HG02763 (cell line): ENCODE measurements around the gene TRIAP1.
"Not testable (repeated sequence)": the region's sequence is repeated elsewhere in the genome, so short reads cannot be mapped to it uniquely, and the experiment has no call there.

Source experiments
- ATAC-seq: cut with Tn5 transposase; IDR thresholded peaks from one replicate; pipeline ENCODE4 v1.9.1; 2021; ENCODE audit warnings: mild to moderate bottlenecking, moderate library complexity; ENCODE audit not compliant: unreplicated experiment

The TRIAP1 gene

GRCh38 chr12:120445911-120446843, at the start of gene TRIAP1, which contains the start of gene GATC:
Gene TRIAP1 (minus strand): TSS chr12:120446384. CDS start chr12:120446372, 12 bp downstream.
Gene GATC (plus strand): TSS chr12:120446444. CDS start chr12:120446481, 37 bp downstream.
- peak; percentile 91 for ATAC-seq

- ATAC-seq: peak; percentile 4
Measured at GRCh38 chr12:120495186-120495730, 49.1 kb upstream of the TRIAP1 start.

DNA sequence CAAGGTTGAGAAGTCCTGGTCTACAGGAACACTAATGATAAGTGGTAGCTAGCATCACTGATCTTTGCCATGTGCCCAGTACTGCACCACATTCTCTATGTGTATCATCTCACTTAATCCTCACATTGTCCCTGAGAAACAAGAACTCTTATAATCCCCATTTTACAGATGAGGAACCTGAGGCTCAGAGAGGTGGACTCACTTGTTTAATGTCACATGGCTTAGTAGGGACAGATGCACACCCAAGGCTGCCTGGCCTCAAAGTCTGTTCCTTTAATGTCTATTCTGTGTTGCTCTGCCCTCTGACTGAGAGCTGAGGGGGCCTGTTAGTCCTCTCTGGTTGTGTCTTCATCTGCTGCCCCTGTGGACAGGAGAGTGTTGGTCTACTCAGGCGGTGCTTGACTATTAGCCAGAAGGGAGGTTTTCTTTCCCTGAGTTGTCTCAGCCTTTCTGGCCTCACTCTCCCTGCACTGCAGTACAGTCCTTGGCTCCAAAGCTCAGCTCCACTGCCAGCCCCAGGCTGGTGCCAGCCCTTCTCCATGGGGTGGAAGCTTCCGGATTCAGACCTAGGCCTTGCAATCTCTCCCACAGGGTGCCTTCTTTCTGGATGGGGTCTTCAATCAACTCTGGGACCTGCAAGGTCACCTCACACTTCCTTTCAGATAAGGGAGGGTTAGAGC, 44.8 kb upstream of the TRIAP1 start:
- no peak for ATAC-seq

DNA sequence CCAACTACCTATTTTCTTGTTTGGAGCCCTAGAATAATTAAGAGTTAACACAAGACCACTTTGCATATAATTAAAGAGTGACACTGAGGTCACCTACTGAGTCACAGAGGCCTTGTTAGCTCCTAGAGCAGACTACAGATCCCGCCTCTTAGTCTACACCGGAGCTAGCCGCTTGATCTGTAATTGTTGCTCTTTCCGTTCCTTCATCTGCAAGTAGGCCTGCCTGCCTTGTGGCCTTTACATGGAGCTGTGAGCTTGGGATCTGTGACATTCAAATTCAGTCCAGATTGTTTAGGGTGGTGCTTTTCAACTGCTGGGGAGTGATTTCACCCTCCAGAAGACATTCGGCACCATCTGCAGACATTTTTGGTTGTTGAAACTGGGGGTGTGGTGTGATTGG, 44.1 kb upstream of the TRIAP1 start:
- ATAC-seq: no peak

- ATAC-seq: no peak
Measured at GRCh38 chr12:120489018-120489417, 42.8 kb upstream of the TRIAP1 start.

DNA sequence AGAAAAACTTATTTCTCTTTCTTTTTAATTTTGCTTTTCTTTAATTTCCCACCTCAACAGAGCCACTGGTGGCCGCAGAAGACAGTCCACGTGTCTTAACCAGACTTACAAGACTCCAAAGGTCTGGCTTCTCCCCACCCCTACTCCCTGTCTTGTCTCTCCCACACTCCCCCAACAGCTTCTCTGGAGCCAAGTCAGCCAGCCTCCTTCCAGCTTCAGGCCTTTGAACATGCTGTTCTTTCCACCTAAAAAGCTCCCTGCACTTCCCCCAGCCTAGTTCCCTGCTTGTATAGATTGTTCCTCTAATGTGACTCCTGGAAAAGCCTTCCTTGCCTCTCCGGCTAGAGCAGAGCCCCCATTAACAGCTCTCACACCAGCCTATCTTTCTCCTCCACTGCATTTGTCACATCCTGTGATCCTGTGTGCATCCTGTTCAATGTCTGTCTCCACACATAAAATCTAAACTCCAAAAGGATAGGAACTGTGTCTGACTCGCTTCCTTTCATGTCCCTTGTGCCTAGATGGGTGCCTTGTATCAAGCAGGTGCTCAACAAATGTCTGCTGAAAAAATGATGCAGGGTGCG, 42.0 kb upstream of the TRIAP1 start:
- no peak for ATAC-seq

GRCh38 chr12:120487552-120487951, 41.4 kb upstream of the TRIAP1 start:
- not testable (repeated sequence) for ATAC-seq

- no peak for ATAC-seq
Measured at GRCh38 chr12:120485961-120486881, 40.0 kb upstream of the TRIAP1 start.

GRCh38 chr12:120483621-120484020, 37.4 kb upstream of the TRIAP1 start:
- ATAC-seq: no peak

DNA sequence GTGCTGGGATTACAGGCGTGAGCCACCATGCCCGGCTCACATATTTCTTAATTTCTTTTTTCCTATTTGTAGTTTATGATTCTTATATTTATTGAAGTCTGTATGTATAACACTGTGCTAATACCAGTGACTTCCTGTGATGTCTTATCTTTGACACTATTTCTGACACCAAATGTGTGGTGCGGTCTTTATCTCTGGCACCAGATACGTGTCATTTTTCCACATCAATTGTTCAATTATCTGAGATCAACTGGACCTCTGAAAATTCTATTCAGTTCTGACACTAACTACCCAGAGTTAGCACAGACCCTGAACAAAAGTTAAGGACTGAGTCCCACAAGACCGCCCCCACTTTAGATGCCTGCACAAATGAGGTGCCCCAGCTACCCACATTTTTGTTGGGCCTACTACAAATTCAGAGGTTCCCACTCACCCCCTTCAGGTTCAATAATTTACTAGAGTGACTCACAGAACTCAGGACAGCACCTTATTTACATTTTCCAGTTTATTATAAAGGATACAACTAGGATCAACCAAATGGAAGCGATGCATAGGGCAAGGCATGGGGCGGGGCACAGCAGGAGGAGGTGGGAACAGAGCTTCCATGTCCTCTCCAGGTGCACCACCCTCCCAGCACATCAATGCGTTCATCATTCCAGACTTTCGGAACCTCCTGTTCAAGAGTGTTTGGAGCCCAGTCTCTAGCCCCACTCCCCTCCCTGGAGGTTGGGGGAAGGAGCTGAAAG, 35.0 kb upstream of the TRIAP1 start:
- ATAC-seq: no peak

GRCh38 chr12:120480211-120480610, 34.0 kb upstream of the TRIAP1 start:
- ATAC-seq: no peak

DNA sequence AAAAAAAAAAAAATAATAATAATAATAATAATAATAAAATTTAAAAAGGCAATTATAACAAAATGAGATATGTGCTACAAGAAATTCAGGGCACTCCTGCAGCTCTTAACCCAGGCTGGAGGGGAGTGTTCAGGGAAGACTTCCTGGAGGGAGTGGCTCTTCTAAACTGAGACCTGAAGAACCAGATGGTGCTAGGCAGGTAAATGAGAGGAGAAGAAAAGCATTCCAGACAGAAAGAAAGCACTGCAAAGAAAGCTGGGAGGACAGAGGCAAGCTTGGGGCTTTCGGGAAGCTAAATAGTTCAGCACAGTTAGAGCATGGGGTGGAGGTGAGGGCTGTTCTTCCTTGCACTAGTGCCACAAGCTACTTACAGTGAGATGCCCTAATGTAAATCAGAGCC, 33.3 kb upstream of the TRIAP1 start:
- no peak for ATAC-seq

DNA sequence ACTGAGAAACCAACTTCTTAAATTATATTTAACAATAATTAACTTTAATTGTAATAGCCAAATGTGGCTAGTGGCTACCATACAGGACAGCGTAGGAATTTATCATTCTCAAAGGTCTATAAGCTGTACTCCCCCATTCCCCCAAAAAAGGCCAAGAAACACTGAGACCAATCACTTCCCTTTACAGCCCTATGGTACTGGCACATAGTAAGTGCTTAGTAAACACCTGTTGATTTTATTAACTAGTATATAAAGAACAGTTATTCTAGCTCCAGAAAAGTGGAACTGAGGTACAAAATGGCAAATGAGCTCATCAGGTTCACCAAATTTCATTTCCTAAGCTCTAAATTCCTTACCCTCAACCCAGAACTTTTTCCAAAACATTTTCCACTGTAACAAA, 29.5 kb upstream of the TRIAP1 start:
- no peak for ATAC-seq

- no peak for ATAC-seq
Measured at GRCh38 chr12:120474616-120474960, 28.4 kb upstream of the TRIAP1 start.

- no peak for ATAC-seq
Measured at GRCh38 chr12:120473807-120474615, 27.8 kb upstream of the TRIAP1 start.

DNA sequence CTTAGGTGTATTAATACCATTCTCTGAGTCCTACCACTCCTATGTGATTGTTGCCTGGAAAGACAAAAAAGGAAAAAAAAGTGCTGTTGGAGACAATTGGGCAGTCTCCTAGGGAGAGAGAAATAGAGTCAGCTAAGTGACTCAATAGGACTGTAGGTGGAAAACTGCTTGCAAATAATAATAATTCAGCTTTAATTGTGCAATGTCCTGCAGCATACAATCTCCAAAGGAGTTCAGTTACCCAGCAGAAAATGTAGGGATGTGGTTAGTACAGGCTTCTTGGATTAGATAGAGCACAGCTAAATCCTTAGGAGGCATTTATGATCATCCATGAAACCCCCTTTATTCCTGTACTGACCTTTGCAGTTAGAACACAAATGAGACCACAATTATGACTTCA, 26.3 kb upstream of the TRIAP1 start:
- no peak for ATAC-seq

DNA sequence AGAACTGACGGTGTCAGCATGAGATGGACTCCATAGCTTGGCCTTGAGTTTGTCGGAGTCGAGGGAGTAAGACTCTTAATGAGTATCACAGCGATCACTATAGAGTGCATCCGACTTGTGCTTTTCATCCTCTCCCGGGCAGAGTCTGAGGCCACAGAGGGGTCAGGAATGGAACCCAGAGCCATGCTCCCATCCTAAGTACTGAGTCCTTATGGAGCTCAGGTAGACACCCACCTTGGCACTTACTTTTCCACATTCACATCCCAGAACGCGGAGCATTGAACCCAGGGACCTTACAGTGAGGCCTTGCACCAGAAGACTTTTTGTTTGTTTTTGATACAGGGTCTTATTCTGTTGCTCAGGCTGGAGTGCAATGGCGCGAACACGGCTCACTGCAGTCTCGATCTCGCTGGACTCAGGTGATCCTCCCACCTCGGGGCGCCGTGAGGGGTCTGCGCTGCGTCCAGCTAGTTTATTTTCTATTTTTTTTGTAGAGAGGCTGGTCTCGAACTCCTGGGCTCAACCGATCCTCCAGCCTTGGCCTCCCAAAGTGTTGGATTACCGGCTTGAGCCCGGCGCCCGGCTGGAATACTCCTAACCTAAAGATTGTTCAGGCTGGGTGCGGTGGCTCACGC, 24.1 kb upstream of the TRIAP1 start:
- no peak for ATAC-seq

- ATAC-seq: peak; percentile 86
Measured at GRCh38 chr12:120469450-120470149, 23.4 kb upstream of the TRIAP1 start, which contains the start of gene SRSF9. Gene SRSF9 (minus strand): TSS chr12:120469748. CDS start chr12:120469609, 139 bp downstream.
